GM23338 (cell line): ENCODE data around the gene RPL41. TPM values are rescaled to one million over a fixed set of nuclear protein-coding genes. Genes with fewer than 3 reads are reported as not detected.

ENCODE experiments used
- ATAC-seq: fragments of 200-7000 bp; cut with Tn5 transposase; 3 replicates; pipeline ENCODE4 v1.9.1; 2020
- DNase-seq: peaks from one replicate; pipeline ENCODE4 v3.0.0-alpha.2; 2015; ENCODE audit warnings: low spot score
- H2AFZ ChIP-seq: fragments of 200-600 bp; sonication (generic); 2 replicates; pipeline ENCODE4 v1.8.0; 2016; ENCODE audit warnings: antibody characterized with exemption, mild to moderate bottlenecking, moderate library complexity
- H3F3A ChIP-seq: fragments of 200-600 bp; sonication (generic); replicated peaks from 2 replicates; pipeline ENCODE4 v1.8.0; 2017; ENCODE audit warnings: antibody characterized with exemption, mixed run types, low read depth
- H3K27ac ChIP-seq: fragments of 200-600 bp; sonication (generic); 2 replicates; pipeline ENCODE4 v1.6.1; 2016; ENCODE audit warnings: low read depth
- H3K27me3 ChIP-seq: fragments of 200-600 bp; sonication (generic); 2 replicates; pipeline ENCODE4 v1.8.0; 2016; ENCODE audit warnings: mild to moderate bottlenecking, mixed run types, moderate library complexity; ENCODE audit not compliant: insufficient read depth
- H3K36me3 ChIP-seq: fragments of 200-600 bp; sonication (generic); 2 replicates; pipeline ENCODE4 v1.8.0; 2016; ENCODE audit warnings: mild to moderate bottlenecking; ENCODE audit not compliant: insufficient read depth
- H3K4me1 ChIP-seq: fragments of 200-600 bp; sonication (generic); 2 replicates; pipeline ENCODE4 v1.8.0; 2016; ENCODE audit warnings: mild to moderate bottlenecking, moderate library complexity; ENCODE audit not compliant: insufficient read depth
- H3K4me2 ChIP-seq: fragments of 200-600 bp; sonication (generic); 2 replicates; pipeline ENCODE4 v1.7.1; 2017; ENCODE audit warnings: mixed run types
- H3K4me3 ChIP-seq: fragments of 200-600 bp; sonication (generic); 2 replicates; pipeline ENCODE4 v1.6.1; 2016; ENCODE audit warnings: mixed run types
- H3K79me2 ChIP-seq: fragments of 200-600 bp; sonication (generic); replicated peaks from 2 replicates; pipeline ENCODE4 v1.8.0; 2017; ENCODE audit warnings: mild to moderate bottlenecking; ENCODE audit not compliant: insufficient read depth
- H3K9me2 ChIP-seq: fragments of 200-600 bp; sonication (generic); 2 replicates; pipeline ENCODE4 v1.8.0; 2017; ENCODE audit not compliant: insufficient read depth
- H4K20me1 ChIP-seq: fragments of 200-600 bp; sonication (generic); replicated peaks from 2 replicates; pipeline ENCODE4 v1.8.0; 2017; ENCODE audit warnings: mild to moderate bottlenecking; ENCODE audit not compliant: insufficient read depth
- H3K27ac Mint-ChIP-seq: 2 replicates; pipeline ENCODE4 v1.8.0; 2020; ENCODE audit warnings: inconsistent platforms, mild to moderate bottlenecking, moderate library complexity, mixed read lengths
- H3K27me3 Mint-ChIP-seq: 3 replicates; pipeline ENCODE4 v1.8.0; 2022; ENCODE audit warnings: low read depth, mild to moderate bottlenecking, moderate library complexity, mixed read lengths, inconsistent platforms; ENCODE audit not compliant: insufficient read depth, poor library complexity
- H3K36me3 Mint-ChIP-seq: 3 replicates; pipeline ENCODE4 v1.8.0; 2021; ENCODE audit warnings: low read depth, mild to moderate bottlenecking, inconsistent platforms, moderate library complexity, mixed read lengths
- H3K4me1 Mint-ChIP-seq: 3 replicates; pipeline ENCODE4 v1.8.0; 2020; ENCODE audit warnings: mild to moderate bottlenecking, inconsistent platforms, mixed read lengths
- H3K4me3 Mint-ChIP-seq: 3 replicates; pipeline ENCODE4 v1.8.0; 2021; ENCODE audit warnings: moderate library complexity, mild to moderate bottlenecking, inconsistent platforms, mixed read lengths
- H3K9me3 Mint-ChIP-seq: 3 replicates; pipeline ENCODE4 v1.8.0; 2020; ENCODE audit warnings: moderate library complexity, mild to moderate bottlenecking, inconsistent platforms, mixed read lengths
- CREB1 ChIP-seq: fragments of 250-450 bp; sonication (Bioruptor Pico); IDR thresholded peaks from 2 replicates; pipeline ENCODE4 v1.5.0; 2020; ENCODE audit warnings: low read depth, mild to moderate bottlenecking, moderate library complexity
- EZH2 ChIP-seq: fragments of 200-600 bp; sonication (generic); IDR thresholded peaks from one replicate; pipeline ENCODE4 v1.8.0; 2017; ENCODE audit warnings: antibody characterized with exemption, mild to moderate bottlenecking, low read depth; ENCODE audit not compliant: unreplicated experiment
- EZH2phosphoT487 ChIP-seq: fragments of 200-600 bp; sonication (generic); IDR thresholded peaks from one replicate; pipeline ENCODE4 v1.8.1; 2018; ENCODE audit warnings: antibody characterized with exemption; ENCODE audit not compliant: unreplicated experiment
- JUNB ChIP-seq: IDR thresholded peaks from one replicate; pipeline ENCODE4 v1.6.1; 2016; ENCODE audit warnings: antibody characterized with exemption; ENCODE audit not compliant: unreplicated experiment
- NANOG ChIP-seq: IDR thresholded peaks from 2 replicates; pipeline ENCODE4 v1.6.1; 2016; ENCODE audit warnings: antibody characterized with exemption, borderline replicate concordance
- POLR2AphosphoS5 ChIP-seq: IDR thresholded peaks from 2 replicates; pipeline ENCODE4 v1.6.1; 2016; ENCODE audit warnings: antibody characterized with exemption, low read depth
- STAT1 ChIP-seq: IDR thresholded peaks from one replicate; pipeline ENCODE4 v1.6.1; 2016; ENCODE audit warnings: antibody characterized with exemption; ENCODE audit not compliant: unreplicated experiment
- ZNF114 ChIP-seq: fragments of 250-450 bp; sonication (Bioruptor Pico); IDR thresholded peaks from 2 replicates; pipeline ENCODE4 v1.5.0; 2020; ENCODE audit warnings: mild to moderate bottlenecking, moderate library complexity
- ZNF331 ChIP-seq: fragments of 250-450 bp; sonication (Bioruptor Pico); IDR thresholded peaks from 2 replicates; pipeline ENCODE4 v1.5.0; 2020; ENCODE audit warnings: low read depth, mild to moderate bottlenecking, moderate library complexity
- ZNF462 ChIP-seq: fragments of 250-450 bp; sonication (Bioruptor Pico); IDR thresholded peaks from 2 replicates; pipeline ENCODE4 v1.5.0; 2020; ENCODE audit warnings: mild to moderate bottlenecking, moderate library complexity
- polyA plus RNA-seq: library from polyadenylated mRNA; unstranded; fragments of >200 nt; fragmentation: Nextera tagmentation; extraction: Ambion mirVana; gene quantifications from 2 replicates; pipeline ENCODE4 v1.2.1, GENCODE V29; 2016
- total RNA-seq: library from RNA; depleted of rRNA; stranded (reverse); fragments of >200 nt; shearing (Covaris generic); gene quantifications from 2 replicates; pipeline ENCODE4 v1.2.3, GENCODE V29; 2014
- TF ChIP-seq, protein P1 (sequence below): IDR thresholded peaks from 2 replicates; pipeline ENCODE4 v1.6.1; 2016; ENCODE audit warnings: antibody characterized with exemption
- TF ChIP-seq, protein P2 (sequence below): IDR thresholded peaks from one replicate; pipeline ENCODE4 v1.6.1; 2018; ENCODE audit warnings: antibody characterized with exemption; ENCODE audit not compliant: unreplicated experiment
- TF ChIP-seq, protein P3 (sequence below), 2 experiments: fragments of 200-600 bp in 1 of 2; sonication (generic) in 1 of 2; conservative IDR thresholded peaks; 2 replicates each; pipeline versions ENCODE4 v1.5.1 to v1.6.1; 2016 to 2017; ENCODE audit warnings: antibody characterized with exemption in 2 of 2, low read depth in 2 of 2, mild to moderate bottlenecking in 2 of 2, moderate library complexity in 1 of 2

RPL41 gene
- total and polyA plus RNA-seq, 2 experiments from 2014 or later = 2,039 to 3,875 TPM

DNA sequence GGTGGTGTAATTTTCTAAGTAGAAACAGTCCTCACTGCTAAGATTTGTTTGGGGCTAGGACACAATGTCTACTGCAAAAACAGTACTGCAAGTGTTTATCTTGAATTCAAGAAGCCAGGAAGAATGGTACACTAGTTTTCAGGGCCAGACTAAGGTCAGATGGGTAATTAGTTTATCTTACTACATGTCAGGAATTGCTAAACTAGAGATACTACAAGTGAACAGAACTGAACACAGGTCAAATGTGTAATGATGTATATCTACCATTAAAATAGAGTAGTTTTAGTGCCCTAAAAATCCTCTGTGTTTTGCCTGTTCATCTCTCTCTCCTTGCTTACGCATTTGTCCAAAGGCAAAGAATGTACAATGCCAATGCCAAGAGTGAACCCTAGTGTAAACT, 2.3 kb upstream of the RPL41 start:
- Mint-ChIP-seq H3K9me3 (peaks cover 6% of the 10 kb centered on the region; the same call in 2 of the 3 replicates), H3K36me3 (peaks cover 69% of the 10 kb centered on the region), H3K4me1 (peaks cover 10% of the 10 kb centered on the region; the same call in 2 of the 3 replicates), H3K27me3 (peaks cover 20% of the 10 kb centered on the region), H3K4me3 (no peak overlapping the region), H3K27ac (no peak overlapping the region)
- Histone ChIP-seq H3K4me2 (no peak overlapping the region), H3K36me3 (peaks cover 33% of the 10 kb centered on the region), H3K27me3 (no peaks in the 10 kb centered on the region), H4K20me1 (peaks cover 6% of the 10 kb centered on the region; the same call in 1 of the 2 replicates), H3K27ac (no peak overlapping the region), H2AFZ (no peak overlapping the region), H3F3A (peaks cover 46% of the 10 kb centered on the region), H3K79me2 (peaks cover 12% of the 10 kb centered on the region), H3K4me1 (peaks cover 4% of the 10 kb centered on the region), H3K4me3 (no peak overlapping the region), H3K9me2 (no peaks in the 10 kb centered on the region)
- no peak for DNase-seq
- TF ChIP-seq ZNF331 (CRISPR knock-in tag) (no peak), EZH2 (no peak), NANOG (no peak), STAT1 (no peak), ZNF462 (CRISPR knock-in tag) (no peak), EZH2phosphoT487 (no peak), CREB1 (CRISPR knock-in tag) (no peak), ZNF114 (no peak), POLR2AphosphoS5 (no peak), JUNB (no peak)
- TF ChIP-seq, protein P1, sequence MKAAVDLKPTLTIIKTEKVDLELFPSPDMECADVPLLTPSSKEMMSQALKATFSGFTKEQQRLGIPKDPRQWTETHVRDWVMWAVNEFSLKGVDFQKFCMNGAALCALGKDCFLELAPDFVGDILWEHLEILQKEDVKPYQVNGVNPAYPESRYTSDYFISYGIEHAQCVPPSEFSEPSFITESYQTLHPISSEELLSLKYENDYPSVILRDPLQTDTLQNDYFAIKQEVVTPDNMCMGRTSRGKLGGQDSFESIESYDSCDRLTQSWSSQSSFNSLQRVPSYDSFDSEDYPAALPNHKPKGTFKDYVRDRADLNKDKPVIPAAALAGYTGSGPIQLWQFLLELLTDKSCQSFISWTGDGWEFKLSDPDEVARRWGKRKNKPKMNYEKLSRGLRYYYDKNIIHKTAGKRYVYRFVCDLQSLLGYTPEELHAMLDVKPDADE = no peak
- TF ChIP-seq, protein P2, sequence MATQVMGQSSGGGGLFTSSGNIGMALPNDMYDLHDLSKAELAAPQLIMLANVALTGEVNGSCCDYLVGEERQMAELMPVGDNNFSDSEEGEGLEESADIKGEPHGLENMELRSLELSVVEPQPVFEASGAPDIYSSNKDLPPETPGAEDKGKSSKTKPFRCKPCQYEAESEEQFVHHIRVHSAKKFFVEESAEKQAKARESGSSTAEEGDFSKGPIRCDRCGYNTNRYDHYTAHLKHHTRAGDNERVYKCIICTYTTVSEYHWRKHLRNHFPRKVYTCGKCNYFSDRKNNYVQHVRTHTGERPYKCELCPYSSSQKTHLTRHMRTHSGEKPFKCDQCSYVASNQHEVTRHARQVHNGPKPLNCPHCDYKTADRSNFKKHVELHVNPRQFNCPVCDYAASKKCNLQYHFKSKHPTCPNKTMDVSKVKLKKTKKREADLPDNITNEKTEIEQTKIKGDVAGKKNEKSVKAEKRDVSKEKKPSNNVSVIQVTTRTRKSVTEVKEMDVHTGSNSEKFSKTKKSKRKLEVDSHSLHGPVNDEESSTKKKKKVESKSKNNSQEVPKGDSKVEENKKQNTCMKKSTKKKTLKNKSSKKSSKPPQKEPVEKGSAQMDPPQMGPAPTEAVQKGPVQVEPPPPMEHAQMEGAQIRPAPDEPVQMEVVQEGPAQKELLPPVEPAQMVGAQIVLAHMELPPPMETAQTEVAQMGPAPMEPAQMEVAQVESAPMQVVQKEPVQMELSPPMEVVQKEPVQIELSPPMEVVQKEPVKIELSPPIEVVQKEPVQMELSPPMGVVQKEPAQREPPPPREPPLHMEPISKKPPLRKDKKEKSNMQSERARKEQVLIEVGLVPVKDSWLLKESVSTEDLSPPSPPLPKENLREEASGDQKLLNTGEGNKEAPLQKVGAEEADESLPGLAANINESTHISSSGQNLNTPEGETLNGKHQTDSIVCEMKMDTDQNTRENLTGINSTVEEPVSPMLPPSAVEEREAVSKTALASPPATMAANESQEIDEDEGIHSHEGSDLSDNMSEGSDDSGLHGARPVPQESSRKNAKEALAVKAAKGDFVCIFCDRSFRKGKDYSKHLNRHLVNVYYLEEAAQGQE = no peak
- TF ChIP-seq, protein P3, sequence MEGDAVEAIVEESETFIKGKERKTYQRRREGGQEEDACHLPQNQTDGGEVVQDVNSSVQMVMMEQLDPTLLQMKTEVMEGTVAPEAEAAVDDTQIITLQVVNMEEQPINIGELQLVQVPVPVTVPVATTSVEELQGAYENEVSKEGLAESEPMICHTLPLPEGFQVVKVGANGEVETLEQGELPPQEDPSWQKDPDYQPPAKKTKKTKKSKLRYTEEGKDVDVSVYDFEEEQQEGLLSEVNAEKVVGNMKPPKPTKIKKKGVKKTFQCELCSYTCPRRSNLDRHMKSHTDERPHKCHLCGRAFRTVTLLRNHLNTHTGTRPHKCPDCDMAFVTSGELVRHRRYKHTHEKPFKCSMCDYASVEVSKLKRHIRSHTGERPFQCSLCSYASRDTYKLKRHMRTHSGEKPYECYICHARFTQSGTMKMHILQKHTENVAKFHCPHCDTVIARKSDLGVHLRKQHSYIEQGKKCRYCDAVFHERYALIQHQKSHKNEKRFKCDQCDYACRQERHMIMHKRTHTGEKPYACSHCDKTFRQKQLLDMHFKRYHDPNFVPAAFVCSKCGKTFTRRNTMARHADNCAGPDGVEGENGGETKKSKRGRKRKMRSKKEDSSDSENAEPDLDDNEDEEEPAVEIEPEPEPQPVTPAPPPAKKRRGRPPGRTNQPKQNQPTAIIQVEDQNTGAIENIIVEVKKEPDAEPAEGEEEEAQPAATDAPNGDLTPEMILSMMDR (conservative IDR thresholded peaks at IDR 0.05; ENCODE audit: low read depth in 2 of 2) = no peak
- no peak for ATAC-seq
